SJSA1 (cell line): Measurements from ENCODE around the gene DRG2. TPM values are rescaled to one million over a fixed set of nuclear protein-coding genes. Genes with fewer than 3 reads are reported as not detected.

ENCODE experiments used
- DNase-seq, 2 experiments: peaks; one replicate each; pipeline ENCODE4 v3.0.0-alpha.2; 2015 to 2020; ENCODE audit warnings: low spot score in 2 of 2, low read depth in 1 of 2
- H3K27ac ChIP-seq: fragments of 250-450 bp; sonication (Bioruptor Pico); 2 replicates; pipeline ENCODE4 v1.5.1; 2020; ENCODE audit warnings: mild to moderate bottlenecking, moderate library complexity
- H3K27me3 ChIP-seq: fragments of 250-450 bp; sonication (Bioruptor Pico); replicated peaks from 2 replicates; pipeline ENCODE4 v1.5.1; 2020; ENCODE audit warnings: mild to moderate bottlenecking, moderate library complexity
- H3K36me3 ChIP-seq: fragments of 250-450 bp; sonication (Bioruptor Pico); 2 replicates; pipeline ENCODE4 v1.5.1; 2020; ENCODE audit warnings: mild to moderate bottlenecking
- H3K4me1 ChIP-seq: fragments of 250-450 bp; sonication (Bioruptor Pico); replicated peaks from 2 replicates; pipeline ENCODE4 v1.6.1; 2021; ENCODE audit warnings: mild to moderate bottlenecking
- H3K4me3 ChIP-seq: fragments of 250-450 bp; sonication (Bioruptor Pico); 2 replicates; pipeline ENCODE4 v1.5.1; 2020; ENCODE audit warnings: mild to moderate bottlenecking
- H3K9me3 ChIP-seq: fragments of 250-450 bp; sonication (Bioruptor Pico); replicated peaks from 2 replicates; pipeline ENCODE4 v1.5.1; 2020; ENCODE audit warnings: mild to moderate bottlenecking
- total RNA-seq: library from RNA; depleted of rRNA; stranded (reverse); fragments of >200 nt; shearing (Covaris generic); gene quantifications from 2 replicates; pipeline ENCODE4 v1.2.3, GENCODE V29; 2014; rRNA removed

The DRG2 gene, protein sequence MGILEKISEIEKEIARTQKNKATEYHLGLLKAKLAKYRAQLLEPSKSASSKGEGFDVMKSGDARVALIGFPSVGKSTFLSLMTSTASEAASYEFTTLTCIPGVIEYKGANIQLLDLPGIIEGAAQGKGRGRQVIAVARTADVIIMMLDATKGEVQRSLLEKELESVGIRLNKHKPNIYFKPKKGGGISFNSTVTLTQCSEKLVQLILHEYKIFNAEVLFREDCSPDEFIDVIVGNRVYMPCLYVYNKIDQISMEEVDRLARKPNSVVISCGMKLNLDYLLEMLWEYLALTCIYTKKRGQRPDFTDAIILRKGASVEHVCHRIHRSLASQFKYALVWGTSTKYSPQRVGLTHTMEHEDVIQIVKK
- total RNA-seq: 31.2 and 58.1 TPM in 2 replicates

DNA sequence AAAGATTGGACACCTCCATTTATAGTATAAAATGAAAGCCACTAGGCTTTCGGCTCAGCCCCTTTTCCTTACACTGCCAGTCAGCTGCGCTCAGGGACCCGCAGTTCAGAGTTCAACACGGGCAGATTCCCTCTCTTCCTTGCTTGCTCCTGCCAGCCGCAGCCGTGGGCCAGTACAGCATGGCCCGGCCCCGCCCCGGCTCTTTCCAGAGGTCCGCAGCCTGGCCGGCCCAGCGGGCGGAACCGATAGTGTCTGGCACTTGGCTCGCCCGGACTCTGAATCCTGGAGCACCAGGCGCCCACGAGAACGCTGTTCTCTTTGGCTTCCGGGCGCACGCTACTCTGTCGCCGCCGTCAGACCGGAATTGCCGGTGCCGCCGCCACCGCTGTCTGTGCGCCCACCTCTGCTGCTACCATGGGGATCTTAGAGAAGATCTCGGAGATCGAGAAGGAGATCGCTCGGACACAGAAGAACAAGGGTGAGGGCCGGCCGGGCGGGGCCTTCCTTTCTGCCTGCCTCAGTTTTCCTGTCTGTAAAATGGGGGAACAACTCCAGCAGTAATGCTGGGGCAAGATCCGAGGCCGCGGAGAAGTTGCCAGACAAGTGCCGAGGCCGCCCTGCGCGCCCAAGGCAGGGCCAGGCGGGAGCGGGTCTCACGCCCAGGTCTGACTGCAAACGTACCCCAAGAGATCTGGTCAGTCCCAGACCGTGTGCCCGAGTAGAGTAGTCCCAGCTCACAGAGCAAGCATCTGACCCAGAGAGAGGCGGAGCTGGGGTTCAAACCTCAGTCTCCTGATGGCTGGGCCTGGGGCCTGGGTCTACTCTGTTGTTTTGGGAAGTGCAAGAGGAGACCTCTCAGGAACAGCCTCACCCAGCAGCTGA lies at the start of gene DRG2:
Gene DRG2, plus strand, starts transcription at position 339 of the 882 bp plus-strand sequence. Its CDS starts 76 bp downstream, at position 415.
- peak within 1 kb of the TSS; percentile 53 for H3K27ac ChIP-seq
- H3K36me3 ChIP-seq: peaks cover 16% of the 10 kb centered on the region
- H3K4me3 ChIP-seq: peak within 1 kb of the TSS; percentile 67
- no peaks in the 10 kb centered on the region for H3K9me3 ChIP-seq
- H3K4me1 ChIP-seq: peaks cover 20% of the 10 kb centered on the region
- no peaks in the 10 kb centered on the region for H3K27me3 ChIP-seq
- DNase-seq: peak; percentile 86 to 88

DNA sequence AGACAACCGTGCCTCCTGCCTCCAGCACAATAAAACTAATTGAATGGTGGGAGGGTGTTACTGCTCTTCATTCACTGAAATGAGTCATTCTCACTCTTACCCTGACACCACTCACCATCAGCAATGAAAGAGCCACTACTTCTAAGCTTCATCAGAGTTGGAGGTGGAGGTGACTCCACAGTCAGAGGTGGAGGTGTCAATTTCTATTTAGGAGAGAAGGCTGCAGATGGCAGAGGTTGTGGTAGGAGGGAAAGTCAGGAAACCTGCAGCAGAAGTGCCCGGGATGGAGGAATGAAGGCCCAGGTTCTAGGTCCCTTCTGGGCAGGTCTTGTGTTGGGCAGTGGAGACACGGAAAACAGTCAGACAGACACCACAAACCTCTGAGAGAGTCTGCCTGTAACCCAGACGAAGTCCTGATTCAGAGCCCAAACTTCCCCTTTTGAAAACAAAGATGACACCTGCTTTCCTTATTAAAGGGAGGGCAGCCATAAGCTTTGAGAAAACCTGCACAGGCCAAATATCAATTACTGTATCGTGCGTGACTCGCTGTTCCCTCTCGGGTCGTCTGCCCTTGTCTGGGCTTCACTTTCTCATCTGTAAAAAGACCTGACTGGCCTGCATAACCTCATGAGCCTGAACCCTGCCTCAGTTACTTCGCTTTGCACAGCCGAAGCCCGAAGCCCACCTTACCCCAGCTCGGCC lies 49.4 kb upstream of the DRG2 start:
- DNase-seq: no peak
- Histone ChIP-seq H3K36me3 (peaks cover 3% of the 10 kb centered on the region; the same call in 1 of the 2 replicates), H3K9me3 (no peaks in the 10 kb centered on the region), H3K27me3 (no peaks in the 10 kb centered on the region), H3K4me3 (peak overlapping the region; percentile 65), H3K4me1 (peaks cover 16% of the 10 kb centered on the region), H3K27ac (no peak overlapping the region)

DNA sequence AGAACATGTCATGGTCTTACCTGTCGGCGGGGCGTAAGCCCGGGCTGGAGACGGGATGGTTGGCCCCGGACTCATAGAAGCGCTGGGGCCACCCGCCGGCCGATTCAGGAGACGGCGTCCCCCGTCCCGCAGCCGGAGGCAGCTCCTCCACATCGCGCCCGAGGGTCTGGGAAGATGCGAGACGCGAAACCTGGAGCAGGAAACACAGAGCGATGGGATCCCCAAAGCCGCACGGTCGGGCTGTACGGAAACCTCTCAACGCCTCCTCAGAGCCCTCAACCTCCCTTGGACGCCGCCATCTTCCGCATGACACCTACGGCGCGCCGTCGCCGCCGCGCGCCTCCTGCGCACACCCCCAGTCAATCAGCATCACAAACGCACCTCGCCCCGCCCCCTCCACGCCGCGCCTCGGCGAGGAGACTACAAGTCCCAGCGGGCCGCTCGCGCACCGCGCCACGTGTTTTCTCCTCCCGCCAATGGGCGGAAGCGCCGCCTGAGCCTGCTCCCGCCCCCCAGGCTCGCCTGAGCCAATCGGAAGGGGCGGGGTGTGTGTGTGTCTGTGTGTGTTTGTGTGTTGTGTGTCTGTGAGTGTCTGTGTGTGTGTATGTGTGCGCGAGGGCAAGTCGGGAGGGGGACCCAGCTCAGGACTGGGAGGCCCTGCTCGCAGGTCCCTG lies 48.8 kb upstream of the DRG2 start, which contains the start of the genes ATPAF2 and GID4:
Gene ATPAF2, minus strand, starts transcription at position 308 of the 674 bp plus-strand sequence. Its CDS starts 155 bp downstream, at position 153.
Gene GID4, plus strand, starts transcription at position 548 of the 674 bp plus-strand sequence. Its CDS starts 57 bp downstream, at position 605.
- H3K27me3 ChIP-seq: no peaks in the 10 kb centered on the region
- H3K27ac ChIP-seq: no peak within 1 kb of the TSS; the same call in 1 of the 2 replicates
- peak; percentile 97 to 99 for DNase-seq
- no peaks in the 10 kb centered on the region for H3K9me3 ChIP-seq
- H3K4me1 ChIP-seq: peaks cover 16% of the 10 kb centered on the region
- H3K36me3 ChIP-seq: peaks cover 3% of the 10 kb centered on the region; the same call in 1 of the 2 replicates
- peak within 1 kb of the TSS; percentile 65 for H3K4me3 ChIP-seq

DNA sequence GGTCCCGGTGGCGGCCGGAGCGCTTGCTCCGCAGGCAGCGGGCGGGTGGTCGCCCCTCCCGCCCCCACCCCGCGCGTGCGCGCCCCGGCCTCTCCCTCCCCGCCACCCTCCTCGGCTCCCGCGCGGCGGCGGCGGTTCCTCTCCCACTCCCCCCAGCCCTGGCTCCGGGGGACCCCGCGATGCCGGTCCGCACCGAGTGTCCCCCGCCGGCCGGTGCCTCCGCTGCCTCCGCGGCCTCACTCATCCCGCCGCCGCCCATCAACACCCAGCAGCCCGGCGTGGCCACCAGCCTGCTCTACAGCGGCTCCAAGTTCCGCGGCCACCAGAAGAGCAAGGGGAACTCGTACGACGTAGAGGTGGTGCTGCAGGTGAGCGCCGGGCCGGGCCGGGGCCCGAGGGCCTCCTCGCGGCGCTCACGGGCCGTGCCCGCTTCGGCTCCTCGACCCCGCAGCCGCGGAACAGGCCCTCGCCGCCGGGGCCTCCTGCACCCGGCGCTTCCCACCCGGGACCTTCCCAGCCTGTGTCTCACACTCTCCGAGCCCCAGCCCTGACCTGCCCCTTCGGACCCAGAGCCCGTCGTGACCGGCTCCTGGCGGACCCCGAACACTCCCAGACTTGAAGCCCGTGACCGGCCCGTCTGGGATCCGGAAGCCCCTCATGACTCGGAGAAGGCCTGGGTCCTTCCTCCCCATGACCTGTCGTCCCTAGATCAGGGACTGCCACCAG lies 48.0 kb upstream of the DRG2 start:
- Histone ChIP-seq H3K4me1 (peaks cover 16% of the 10 kb centered on the region), H3K27me3 (no peaks in the 10 kb centered on the region), H3K4me3 (peak overlapping the region; percentile 65), H3K27ac (no peak overlapping the region; the same call in 1 of the 2 replicates), H3K9me3 (no peaks in the 10 kb centered on the region), H3K36me3 (peaks cover 3% of the 10 kb centered on the region; the same call in 1 of the 2 replicates)
- peak in 1 of 2 experiments; percentile 31 for DNase-seq

DNA sequence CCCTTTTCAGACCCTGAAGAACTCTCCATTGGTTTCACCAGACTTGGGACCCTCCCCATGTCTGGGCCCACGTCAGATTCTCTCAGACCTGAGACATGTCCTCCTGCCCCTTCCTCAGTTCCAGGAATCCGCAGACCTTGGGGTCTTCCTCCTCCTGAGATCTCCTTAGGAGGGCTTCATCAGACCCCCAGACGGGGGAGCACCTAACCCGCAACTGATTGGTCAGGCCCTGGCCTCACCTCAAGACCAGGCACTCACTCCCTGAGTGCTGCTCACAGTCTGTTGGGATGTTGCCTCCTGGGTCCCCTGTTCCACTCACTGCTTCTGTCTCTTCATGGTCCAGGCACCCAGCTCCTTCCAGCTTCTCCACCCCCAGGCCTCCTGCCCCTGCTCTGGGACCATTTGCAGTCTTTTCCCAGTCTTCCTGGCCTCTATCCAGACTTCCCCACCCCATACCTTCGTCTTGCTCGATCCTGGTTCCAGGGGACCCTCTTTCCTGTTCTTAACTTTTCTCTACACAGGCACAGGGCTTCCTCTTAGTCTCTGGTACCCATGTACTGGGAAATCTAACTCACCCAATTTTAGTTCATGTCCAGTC lies 47.4 kb upstream of the DRG2 start:
- no peaks in the 10 kb centered on the region for H3K9me3 ChIP-seq
- H3K27me3 ChIP-seq: no peaks in the 10 kb centered on the region
- peaks cover 3% of the 10 kb centered on the region; the same call in 1 of the 2 replicates for H3K36me3 ChIP-seq
- no peak overlapping the region for H3K27ac ChIP-seq
- H3K4me3 ChIP-seq: peak overlapping the region; percentile 65
- H3K4me1 ChIP-seq: peaks cover 16% of the 10 kb centered on the region
- DNase-seq: no peak

DNA sequence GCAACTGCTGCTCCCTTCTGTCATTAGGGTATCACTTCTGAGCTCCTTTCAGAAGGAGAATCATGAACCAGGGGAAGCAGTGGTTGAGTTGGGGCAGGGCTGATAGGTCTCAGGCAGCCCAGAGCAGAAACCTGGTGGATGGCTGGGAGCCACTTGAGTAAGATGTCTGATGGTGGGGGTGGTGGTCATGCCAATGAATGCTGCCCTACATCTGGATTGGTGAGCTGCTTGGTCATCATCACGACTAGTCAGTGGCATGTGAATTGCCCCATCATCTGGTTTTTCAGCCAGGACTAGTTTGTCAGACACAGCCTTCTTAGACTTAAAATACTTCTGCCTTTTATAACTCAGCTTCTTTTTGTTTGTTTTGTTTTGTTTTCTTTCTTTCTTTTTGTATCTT lies 46.0 kb upstream of the DRG2 start:
- Histone ChIP-seq H3K4me3 (no peak overlapping the region), H3K27ac (no peak overlapping the region), H3K27me3 (no peaks in the 10 kb centered on the region), H3K9me3 (no peaks in the 10 kb centered on the region), H3K4me1 (peaks cover 16% of the 10 kb centered on the region), H3K36me3 (peaks cover 3% of the 10 kb centered on the region; the same call in 1 of the 2 replicates)
- no peak for DNase-seq

DNA sequence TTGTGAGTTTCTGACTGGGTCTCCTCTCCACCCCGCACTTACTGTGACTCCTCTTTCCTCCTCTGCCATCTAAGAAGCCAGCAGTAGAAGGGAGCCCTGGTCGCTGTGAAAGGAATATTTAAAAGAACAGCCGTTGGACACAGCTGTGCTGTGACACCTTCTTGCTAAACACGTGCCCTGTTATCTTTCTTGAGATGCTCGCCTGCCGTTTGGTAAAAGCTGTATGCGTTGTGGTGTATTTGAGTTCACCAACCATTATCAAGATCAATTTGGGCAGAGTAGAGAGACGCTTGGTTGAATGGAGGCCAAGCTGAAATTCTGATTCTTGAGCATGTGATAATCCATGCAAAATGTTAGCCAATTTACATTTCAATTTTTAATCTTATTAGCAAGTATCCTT lies 44.8 kb upstream of the DRG2 start:
- DNase-seq: no peak
- Histone ChIP-seq H3K4me3 (no peak overlapping the region), H3K27ac (no peak overlapping the region), H3K27me3 (no peaks in the 10 kb centered on the region), H3K36me3 (peaks cover 3% of the 10 kb centered on the region; the same call in 1 of the 2 replicates), H3K9me3 (no peaks in the 10 kb centered on the region), H3K4me1 (peaks cover 13% of the 10 kb centered on the region)

DNA sequence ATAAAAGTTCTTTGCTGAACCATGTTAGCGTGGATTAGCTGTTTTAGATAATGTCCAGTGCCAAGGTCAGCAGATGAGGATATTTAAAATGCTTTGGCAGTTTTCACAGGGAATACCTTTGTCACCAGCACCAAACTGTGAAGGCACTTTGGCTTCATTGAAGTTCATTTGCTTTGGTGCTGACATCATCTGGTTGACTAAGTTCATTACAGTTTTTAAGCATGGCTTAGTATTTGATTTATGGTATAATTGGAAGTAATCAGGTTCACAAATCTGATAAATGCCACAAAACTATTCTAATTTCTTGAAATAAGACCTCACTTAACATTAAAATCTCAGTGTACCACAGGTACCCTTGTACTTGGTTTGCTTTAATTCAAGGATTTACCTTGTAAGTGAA lies 44.3 kb upstream of the DRG2 start:
- Histone ChIP-seq H3K27ac (no peak overlapping the region), H3K36me3 (peaks cover 3% of the 10 kb centered on the region; the same call in 1 of the 2 replicates), H3K9me3 (no peaks in the 10 kb centered on the region), H3K4me1 (peaks cover 10% of the 10 kb centered on the region), H3K27me3 (no peaks in the 10 kb centered on the region), H3K4me3 (no peak overlapping the region)
- DNase-seq: no peak

DNA sequence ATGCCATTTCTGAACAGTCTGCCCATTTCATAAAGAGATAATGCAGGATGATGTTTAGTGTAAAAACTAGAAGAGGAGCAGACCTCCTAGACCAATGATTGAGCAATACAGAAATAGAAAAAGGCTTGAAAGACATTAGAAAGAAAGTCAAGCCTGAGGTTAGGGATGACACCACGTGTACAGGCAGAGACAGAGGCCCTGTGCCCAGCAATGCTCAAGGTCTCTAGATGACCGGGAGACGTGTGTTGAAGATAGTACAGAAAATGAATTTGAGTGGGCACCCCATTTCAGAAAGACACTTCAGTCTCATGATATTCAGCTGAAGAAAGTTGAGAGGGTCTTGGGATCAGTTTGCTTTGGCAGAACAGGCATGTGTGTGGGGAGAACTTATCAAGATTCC lies 43.1 kb upstream of the DRG2 start:
- no peaks in the 10 kb centered on the region for H3K27me3 ChIP-seq
- no peak for DNase-seq
- H3K27ac ChIP-seq: no peak overlapping the region
- peaks cover 9% of the 10 kb centered on the region for H3K4me1 ChIP-seq
- H3K4me3 ChIP-seq: no peak overlapping the region
- no peaks in the 10 kb centered on the region for H3K9me3 ChIP-seq
- no peaks in the 10 kb centered on the region for H3K36me3 ChIP-seq

DNA sequence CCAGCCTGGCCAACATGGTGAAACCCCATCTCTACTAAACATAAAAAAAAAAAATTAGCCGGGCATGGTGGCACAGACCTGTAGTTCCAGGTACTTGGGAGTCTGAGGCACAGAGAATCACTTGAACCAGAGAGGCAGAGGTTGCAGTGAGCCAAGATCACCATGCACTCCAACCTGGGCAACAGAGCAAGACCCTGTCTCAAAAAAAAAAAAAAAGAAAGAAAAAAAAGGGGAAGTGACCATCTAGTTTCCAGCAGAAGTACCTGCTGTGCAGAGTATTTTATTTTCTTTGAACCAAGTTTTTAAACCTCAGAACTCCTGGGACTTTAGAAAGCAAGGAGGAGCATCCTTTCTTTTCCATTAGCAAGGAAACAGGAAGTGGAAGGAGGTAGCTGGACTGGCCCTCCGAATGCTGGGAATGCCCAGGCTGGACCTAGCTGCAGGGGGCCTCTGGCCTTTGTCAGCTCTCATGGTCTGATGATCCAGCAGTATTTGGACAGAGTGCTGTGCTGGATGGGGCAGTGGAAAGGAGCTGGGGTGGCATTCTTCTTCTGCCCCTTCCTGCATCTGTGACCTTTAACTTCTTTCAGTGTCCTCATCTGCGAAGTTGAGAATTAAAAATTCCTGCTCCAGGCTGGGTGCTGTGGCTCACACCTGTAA lies 41.9 kb upstream of the DRG2 start:
- Histone ChIP-seq H3K27me3 (no peaks in the 10 kb centered on the region), H3K4me3 (no peak overlapping the region), H3K27ac (no peak overlapping the region), H3K9me3 (no peaks in the 10 kb centered on the region), H3K4me1 (no peaks in the 10 kb centered on the region), H3K36me3 (no peaks in the 10 kb centered on the region)
- DNase-seq: no peak

DNA sequence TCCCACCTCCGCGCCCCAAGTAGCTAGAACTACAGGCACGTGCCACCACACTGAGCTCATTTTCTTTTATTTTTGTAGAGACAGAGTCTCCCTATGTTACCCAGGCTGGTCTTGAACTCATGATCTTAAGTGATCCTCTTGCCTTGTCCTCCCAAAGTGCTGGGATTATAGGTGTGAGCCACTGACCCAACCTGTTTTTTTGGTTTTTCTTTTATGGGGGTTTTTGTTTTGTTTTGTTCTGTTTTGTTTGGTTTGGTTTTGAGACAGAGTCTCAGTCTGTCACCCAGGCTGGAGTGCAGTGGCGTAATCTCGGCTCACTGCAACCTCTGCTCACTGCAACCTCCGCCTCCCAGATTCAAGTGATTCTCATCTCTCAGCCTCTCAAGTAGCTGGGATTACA lies 32.2 kb upstream of the DRG2 start:
- H3K4me1 ChIP-seq: no peaks in the 10 kb centered on the region
- no peaks in the 10 kb centered on the region; the same call in 1 of the 2 replicates for H3K36me3 ChIP-seq
- H3K4me3 ChIP-seq: no peak overlapping the region
- no peaks in the 10 kb centered on the region for H3K9me3 ChIP-seq
- H3K27ac ChIP-seq: no peak overlapping the region
- DNase-seq: no peak
- H3K27me3 ChIP-seq: no peaks in the 10 kb centered on the region
